Renal cortex interstitium (tissue), 11 donors: ENCODE measurements around the gene PCGF3. TPM values are rescaled to one million over a fixed set of nuclear protein-coding genes. Genes with fewer than 3 reads are reported as not detected.
A peak's percentile ranks its signal among the peaks of the same experiment; 100 is the strongest.
"Not testable (repeated sequence)": the region's sequence is repeated elsewhere in the genome, so short reads cannot be mapped to it uniquely, and the experiment has no call there.

ENCODE experiments used
- DNase-seq, 11 donors: peaks; one replicate each; pipeline ENCODE4 v3.0.0-alpha.2; 2013; ENCODE audit warnings: low read depth in 9 of 11, low spot score in 4 of 11; ENCODE audit errors: extremely low read depth in 1 of 11
- polyA plus RNA-seq, 3 donors: library from polyadenylated mRNA; unstranded; fragments of 120-200 nt; gene quantifications; one replicate each; pipeline ENCODE4 v1.2.1, GENCODE V29; 2013; ENCODE audit not compliant: insufficient read length in 3 of 3

Gene PCGF3
- polyA plus RNA-seq, 3 donors = 67.4 to 102 (median 68.2) TPM

DNA sequence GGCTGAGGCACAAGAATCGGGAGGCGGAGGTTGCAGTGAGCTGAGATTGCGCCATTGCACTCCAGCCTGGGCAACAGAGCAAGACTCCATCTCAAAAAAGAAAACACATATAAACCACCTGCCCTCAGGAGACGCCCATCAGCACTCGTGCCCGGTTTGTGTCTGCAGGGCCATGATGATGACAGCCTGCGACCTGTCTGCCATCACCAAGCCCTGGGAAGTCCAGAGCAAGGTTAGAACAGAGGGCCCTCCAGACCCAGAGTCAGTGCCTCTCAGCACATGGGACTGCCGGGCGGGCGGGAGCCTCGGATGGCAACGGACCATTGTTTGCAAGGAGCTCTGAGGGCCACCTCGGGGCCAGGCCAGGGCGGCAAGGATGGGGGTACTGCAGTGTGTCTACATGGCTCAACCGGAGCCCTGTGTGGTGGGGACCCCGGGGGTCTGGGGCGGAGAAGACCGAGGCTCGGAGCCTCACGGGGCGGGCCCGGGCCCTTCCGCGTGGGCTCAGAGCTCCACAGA, 40.9 kb upstream of the PCGF3 start:
- no peak for DNase-seq

DNA sequence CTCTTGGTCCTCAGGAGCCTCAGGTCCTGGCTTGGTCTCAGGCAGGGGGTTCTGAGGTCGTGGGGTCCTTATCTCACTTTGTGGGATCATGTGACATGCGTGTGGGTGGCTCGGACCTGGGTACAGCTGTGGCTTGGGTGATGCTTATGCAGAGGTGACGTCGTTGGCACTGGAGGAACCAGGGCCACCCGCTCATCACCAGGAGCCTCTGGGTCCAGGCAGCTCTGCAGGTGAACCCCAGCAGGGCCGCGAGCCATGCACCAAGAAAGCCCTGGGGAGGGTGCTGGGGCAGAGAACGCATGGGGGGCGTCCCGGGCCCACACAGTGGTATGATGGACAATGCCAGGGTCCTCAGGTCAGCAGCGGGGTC, 40.3 kb upstream of the PCGF3 start:
- no peak for DNase-seq

GRCh38 chr4:665751-666435, 39.7 kb upstream of the PCGF3 start:
- no peak for DNase-seq

GRCh38 chr4:666436-666810, 39.2 kb upstream of the PCGF3 start:
- DNase-seq = no peak

DNA sequence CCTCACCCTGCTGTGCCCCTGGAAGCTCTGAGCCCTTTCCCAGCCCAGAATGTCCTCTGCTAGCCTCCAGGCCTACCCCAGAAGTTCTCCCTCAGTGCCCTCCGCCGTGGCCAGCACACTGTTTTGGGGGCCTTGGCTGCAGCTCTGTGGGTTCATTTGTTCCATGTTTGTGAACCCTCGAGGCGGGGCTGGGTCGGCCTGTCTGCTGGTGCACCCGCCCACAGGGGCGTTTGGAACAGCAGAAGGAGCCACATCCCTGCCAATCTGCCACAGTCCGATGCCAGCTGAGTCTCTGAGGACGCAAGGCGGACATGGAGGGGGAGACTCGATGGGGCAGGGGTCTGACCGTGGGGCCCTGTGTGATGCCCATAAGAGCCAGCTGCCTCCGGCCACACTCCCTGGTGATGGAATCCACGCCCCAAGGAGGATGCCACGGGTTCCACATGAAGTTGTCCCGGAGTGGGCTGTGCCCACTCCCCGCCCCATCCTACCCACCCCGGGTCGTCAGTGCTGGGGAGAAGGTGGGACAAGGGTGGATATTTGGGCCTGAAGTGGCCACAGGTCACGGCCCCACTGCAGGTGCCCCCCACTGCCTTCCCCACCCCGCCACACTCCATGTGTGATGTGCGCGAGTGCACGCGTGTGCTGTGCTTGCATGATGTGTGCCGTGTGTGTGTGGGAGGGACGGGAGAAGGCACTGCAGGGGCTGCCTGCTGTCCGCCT, 38.6 kb upstream of the PCGF3 start:
- no peak for DNase-seq

DNA sequence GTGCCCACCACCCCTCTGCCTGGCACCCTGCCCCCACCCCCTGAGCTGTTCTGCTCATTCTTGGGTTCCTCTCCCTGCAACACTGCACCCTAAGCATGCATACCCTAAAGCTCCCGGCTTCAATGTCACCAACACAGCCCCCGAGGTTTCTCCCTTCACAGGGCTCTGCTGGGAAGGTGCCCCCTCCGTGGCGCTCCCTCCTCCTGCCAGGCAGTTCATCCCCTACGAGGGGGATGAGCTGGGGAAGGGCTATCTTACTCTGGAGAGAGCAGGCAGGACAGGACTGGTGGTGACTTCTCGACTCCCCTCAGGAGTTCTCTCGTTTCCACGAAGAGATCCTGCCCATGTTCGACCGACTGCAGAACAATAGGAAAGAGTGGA, 38.1 kb upstream of the PCGF3 start:
- no peak for DNase-seq

- DNase-seq = not testable (repeated sequence)
Measured at GRCh38 chr4:668219-668618, 37.4 kb upstream of the PCGF3 start.

- not testable (repeated sequence) for DNase-seq
Measured at GRCh38 chr4:669806-670559, 35.6 kb upstream of the PCGF3 start.

DNA sequence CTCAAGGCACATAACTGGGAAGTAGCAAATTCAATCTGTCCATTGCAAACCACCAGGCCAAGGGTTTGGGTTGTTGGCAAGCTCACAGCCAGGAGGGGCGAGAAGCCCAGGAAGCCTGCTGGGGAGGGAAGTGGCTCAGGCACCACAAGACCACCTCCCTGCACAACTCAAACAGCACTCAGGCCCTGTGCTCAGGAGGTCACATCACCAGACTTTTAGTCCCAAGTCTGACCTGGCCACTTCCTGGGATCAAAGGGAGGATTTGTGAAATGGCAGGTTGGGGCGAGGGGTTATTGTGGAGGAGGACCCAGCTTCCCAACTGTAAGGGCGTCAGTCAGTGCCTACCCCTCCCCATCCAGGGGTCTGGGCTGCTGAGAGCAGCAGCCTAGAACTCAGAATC, 33.9 kb upstream of the PCGF3 start:
- no peak for DNase-seq

DNA sequence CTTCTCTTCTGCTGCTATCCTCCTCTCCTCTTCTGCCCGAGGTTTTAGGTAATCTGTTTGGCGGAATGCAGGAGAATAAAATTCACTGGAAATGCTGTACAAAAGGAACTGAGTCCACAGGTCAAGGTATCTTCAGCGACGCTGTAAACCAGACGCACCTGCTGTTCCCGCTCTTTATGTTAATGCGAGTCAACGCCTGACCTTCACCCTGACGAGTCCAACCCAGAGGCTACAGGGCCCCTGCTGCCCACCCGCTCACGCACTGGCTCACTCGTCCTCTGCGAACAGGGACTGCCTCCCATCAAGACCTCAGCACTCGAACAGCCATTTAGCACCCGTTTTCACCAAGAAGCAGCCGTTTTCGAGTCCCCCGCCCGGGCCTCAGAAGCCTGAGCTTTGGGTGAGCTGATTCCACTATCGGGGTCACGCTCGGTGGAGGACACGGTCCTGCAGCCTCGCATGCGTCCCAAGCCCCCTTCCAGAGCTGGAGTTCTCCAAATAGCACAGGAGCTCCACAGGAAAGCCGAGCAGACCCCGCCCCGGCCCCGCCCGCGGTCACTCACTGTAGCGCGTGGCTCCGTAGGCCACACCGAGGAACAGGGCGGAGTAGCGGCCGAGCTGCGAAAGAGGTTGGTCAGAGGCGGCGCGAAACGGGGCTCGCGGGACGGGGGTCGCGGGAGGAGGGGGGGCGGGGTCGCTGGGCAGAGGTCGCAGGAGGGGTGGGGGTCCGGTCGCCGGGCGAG, 32.1 kb upstream of the PCGF3 start:
- DNase-seq = no peak

GRCh38 chr4:674172-675035, 31.2 kb upstream of the PCGF3 start, which contains the start of the genes ATP5ME and MYL5:
ATP5ME (minus strand) TSS chr4:674276; CDS start chr4:674247, 29 bp downstream.
MYL5 (plus strand) TSS chr4:674542; CDS start chr4:678027, 3,485 bp downstream.
- DNase-seq = peak; percentile 90 to 97 (median 95)

DNA sequence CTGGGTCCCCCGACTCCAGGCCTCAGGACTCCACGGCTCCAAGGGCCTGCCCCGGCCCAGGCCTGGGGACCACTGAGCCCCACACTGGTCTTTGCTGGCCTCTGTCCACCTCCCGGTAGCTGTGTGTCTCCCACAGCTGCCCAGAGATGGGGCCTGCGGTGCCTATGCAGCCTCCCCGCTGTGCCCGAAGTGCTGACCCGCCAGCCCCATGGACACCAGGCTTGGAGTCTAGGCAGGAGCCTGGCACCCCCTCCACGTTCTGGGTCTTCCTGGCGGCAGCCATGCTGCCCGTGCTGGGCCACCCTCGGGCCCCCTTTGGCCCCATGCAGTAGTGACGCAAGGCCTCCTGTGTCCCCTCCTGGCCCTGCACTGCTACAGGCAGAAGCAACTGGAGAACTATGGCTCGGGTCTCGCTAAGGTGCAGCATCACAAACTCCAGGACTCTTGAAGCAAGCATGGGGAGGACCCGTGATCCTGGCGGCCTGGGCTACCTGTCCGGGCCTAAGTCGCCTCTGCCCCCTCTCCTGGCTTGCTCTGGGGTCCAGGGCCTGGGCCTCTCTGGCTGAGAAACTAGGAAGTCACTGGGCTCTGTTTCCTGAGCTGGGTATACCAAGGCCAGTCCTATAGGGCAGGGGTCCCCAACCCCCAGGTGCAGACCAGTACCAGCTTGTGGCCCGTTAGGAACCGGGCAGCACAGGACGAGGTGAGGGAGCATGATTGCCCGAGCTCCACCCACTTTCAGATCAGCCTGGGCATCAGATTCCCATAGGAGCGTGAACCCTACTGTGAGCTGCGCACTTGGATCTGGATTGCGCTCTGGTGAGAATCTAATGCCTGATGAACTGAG, 30.4 kb upstream of the PCGF3 start:
- no peak for DNase-seq

DNA sequence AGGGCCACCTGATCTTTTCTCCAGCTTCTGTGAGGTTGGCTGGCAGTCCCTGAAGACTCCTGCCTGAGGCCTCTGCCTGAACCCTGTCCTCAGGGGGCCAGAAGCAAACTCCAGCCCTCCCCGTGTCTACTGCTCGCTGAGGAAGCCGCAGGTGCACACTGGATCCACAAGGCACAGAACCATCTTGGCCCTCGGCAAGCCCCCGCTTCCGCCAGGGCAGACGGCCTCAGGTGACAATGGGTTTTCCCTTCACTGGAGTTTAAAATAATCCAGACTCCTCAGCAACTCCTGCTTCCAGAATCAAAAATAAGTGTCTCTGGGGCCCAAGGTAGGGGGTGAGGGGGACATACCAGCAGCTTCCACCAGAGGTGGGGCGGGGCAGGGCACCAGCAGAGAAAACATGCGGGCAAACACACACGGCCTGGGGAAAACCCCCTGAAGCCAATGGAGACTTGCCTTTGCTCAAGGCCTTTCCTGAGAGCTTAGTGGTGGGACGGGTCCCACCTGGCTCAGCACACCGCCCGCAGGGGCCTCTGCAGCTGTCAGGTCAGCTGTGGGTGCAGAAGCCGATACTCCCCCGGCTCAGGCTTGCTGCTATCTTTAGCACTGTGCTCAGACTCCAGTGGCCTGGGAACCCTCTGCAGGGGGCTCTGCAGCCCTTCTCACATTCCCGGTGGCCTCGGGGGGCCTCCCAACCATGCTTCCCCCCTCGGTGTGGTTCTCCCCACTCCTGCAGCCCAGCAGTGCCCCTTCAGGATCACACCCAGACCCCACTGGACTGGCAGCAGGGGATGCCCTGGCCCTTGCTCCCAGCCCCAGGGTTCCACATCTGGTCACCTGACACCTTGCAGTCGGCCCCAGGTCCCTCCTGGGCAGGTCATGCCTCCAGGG, 29.4 kb upstream of the PCGF3 start:
- DNase-seq = no peak

DNA sequence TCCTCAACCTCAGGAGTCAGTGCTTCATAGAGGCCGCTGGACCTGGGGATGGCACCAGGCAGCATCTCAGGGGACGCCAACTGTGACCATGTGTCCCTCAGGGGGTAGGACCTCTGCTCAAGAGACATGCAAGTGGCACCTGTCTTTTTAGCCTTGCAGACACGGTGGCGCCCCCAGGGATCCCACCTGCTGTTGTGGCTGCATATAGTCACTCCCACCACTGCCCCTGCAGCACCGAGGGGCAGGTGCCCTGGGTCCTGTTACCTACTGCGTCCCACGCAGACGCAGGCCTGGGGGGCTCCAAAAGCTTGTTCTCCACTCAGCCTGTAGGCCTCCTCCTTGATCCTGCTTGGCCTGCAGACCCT, 28.8 kb upstream of the PCGF3 start:
- DNase-seq = no peak

- DNase-seq = no peak
Measured at GRCh38 chr4:677431-678293, 28.0 kb upstream of the PCGF3 start.
